Heart left ventricle (tissue), 16 donors: ENCODE measurements around the gene HSPB2. TPM values are rescaled to one million over a fixed set of nuclear protein-coding genes. Genes with fewer than 3 reads are reported as not detected.

Source experiments
- ATAC-seq, 4 donors: fragments of 200-7000 bp; cut with Tn5 transposase; one replicate each; pipeline ENCODE4 v1.9.1; 2020 to 2022; ENCODE audit warnings: moderate library complexity in 4 of 4, mild to moderate bottlenecking in 3 of 4, moderate number of reproducible peaks in 1 of 4
- DNase-seq, 5 donors: peaks; one replicate each; pipeline ENCODE4 v3.0.0-alpha.2; 2020
- H3K27ac ChIP-seq, 12 donors: fragments of 200-600 bp; sonication (generic) in 4 of 12; one replicate each; pipeline versions ENCODE4 v1.5.0 to v1.8.0; 2016 to 2022; ENCODE audit warnings: mild to moderate bottlenecking in 2 of 12
- H3K27me3 ChIP-seq, 9 donors: fragments of 200-600 bp; sonication (generic) in 2 of 9; one replicate each; pipeline versions ENCODE4 v1.5.1 to v1.8.0; 2016 to 2022; ENCODE audit warnings: mild to moderate bottlenecking in 3 of 9
- H3K36me3 ChIP-seq, 9 donors: fragments of 200-600 bp; sonication (generic) in 2 of 9; one replicate each; pipeline versions ENCODE4 v1.5.0 to v1.8.0; 2018 to 2022; ENCODE audit warnings: mild to moderate bottlenecking in 2 of 9
- H3K4me1 ChIP-seq, 12 donors: fragments of 200-600 bp; sonication (generic) in 4 of 12; one replicate each; pipeline versions ENCODE4 v1.5.0 to v1.8.0; 2016 to 2022; ENCODE audit warnings: mild to moderate bottlenecking in 3 of 12
- H3K4me3 ChIP-seq, 12 donors: fragments of 200-600 bp; sonication (generic) in 4 of 12; one replicate each; pipeline versions ENCODE4 v1.5.0 to v1.8.0; 2017 to 2022; ENCODE audit warnings: mild to moderate bottlenecking in 9 of 12, moderate library complexity in 4 of 12
- H3K9me3 ChIP-seq, 12 donors: fragments of 200-600 bp; sonication (generic) in 4 of 12; one replicate each; pipeline versions ENCODE4 v1.5.0 to v1.8.0; 2016 to 2022; ENCODE audit warnings: mild to moderate bottlenecking in 1 of 12
- POLR2A ChIP-seq, 2 donors: fragments of 450-650 bp; IDR thresholded peaks; one replicate each; pipeline ENCODE4 v1.6.1; 2017; ENCODE audit warnings: antibody characterized with exemption in 2 of 2, mild to moderate bottlenecking in 2 of 2, moderate library complexity in 2 of 2
- WGBS, 4 donors: extraction: QIAGEN DNeasy Blood & Tissue Kit in 2 of 4; methylation state at CpG; one replicate each; pipeline versions ENCODE4 v1.1.5 to v1.1.7; 2013 to 2018; 5-methylcytosine and 5-hydroxymethylcytosine counted together
- intact Hi-C, 10 donors: fragments of 100-400 bp; cut with DNase I; formaldehyde crosslinking; loops; one replicate each; pipeline versions ENCODE4 v1.11.1 to v1.14.2; 2022
- polyA plus RNA-seq, 2 donors: library from polyadenylated mRNA; stranded (reverse); fragments of 200-250 nt; gene quantifications; one replicate each; pipeline ENCODE4 v1.2.3, GENCODE V29; 2013
- total RNA-seq, 9 donors: library from RNA; depleted of rRNA in 2 of 9; stranded (reverse); fragments of >200 nt in 2 of 9; fragmentation: NEBNext Ultra II Directional in 3 of 9; extraction: Animal tissue kit (Norgen Biotek cat#: 25700) in 3 of 9; gene quantifications; one replicate each; pipeline versions ENCODE4 v1.1.0 to v1.2.4, GENCODE V29; 2016 to 2023
- TF ChIP-seq, protein P1 (sequence below), 12 donors: fragments of 200-600 bp; sonication (generic) in 4 of 12; IDR thresholded peaks; one replicate each; pipeline versions ENCODE4 v1.5.0 to v1.8.0; 2018 to 2022; ENCODE audit warnings: antibody characterized with exemption in 12 of 12, mild to moderate bottlenecking in 5 of 12
- donor health status: ischemic (EF 13 %, LVEDD 7.1; RV severe dilation, severe dysfunction).
- donor health status: healthy with polysubstance abuse.
- donor health status: DM: no; HTN: yes; CAD: no.
- donor health status: DM: no; HTN: no; CAD: no.
- donor health status: ischemic (EF 25% LVEDD 6.9; RV normal size, moderate dysfunction).
- donor health status: ischemic (EF 25% LVEDD 5.7; RV mildly dilated, moderate dysfunction).
- donor health status: healthy.
- donor health status: DM: yes; HTN: yes; CAD: no.
- donor health status: ischemic (EF 35%, LVEDD 5.7; RV mildly dilated, moderate dysfunction).
- donor health status: nonischemic (EF 11% LVEDD 7.7; RV severe dilation, severe dysfunction).
- donor health status: DM: yes; HTN: yes; CAD: no.
- donor health status: PGD.
- donor health status: ischemic (EF 29% LVEDD 5.4; RV normal size, mild dysfunction).
- donor health status: nonischemic (EF 23%, LVEDD 6.1; RV moderate dilation, normal function).

Gene HSPB2
- total and polyA plus RNA-seq, 11 donors = 5.5 to 67.9 (median 23.4) TPM

GRCh38 chr11:111957663-111958444 is 45.3 kb downstream of the HSPB2 start:
- Histone ChIP-seq H3K4me3 (no peak overlapping the region), H3K36me3 (no peaks in the 10 kb centered on the region), H3K27me3 (no peaks in the 10 kb centered on the region), H3K4me1 (peaks cover 0 to 11% (median 1%) of the 10 kb centered on the region in 12 donors), H3K9me3 (no peaks in the 10 kb centered on the region), H3K27ac (peak overlapping the region in 2 of 12 donors; percentile 18 to 32)
- intact Hi-C loops = no loop called here
- TF ChIP-seq, protein P1, sequence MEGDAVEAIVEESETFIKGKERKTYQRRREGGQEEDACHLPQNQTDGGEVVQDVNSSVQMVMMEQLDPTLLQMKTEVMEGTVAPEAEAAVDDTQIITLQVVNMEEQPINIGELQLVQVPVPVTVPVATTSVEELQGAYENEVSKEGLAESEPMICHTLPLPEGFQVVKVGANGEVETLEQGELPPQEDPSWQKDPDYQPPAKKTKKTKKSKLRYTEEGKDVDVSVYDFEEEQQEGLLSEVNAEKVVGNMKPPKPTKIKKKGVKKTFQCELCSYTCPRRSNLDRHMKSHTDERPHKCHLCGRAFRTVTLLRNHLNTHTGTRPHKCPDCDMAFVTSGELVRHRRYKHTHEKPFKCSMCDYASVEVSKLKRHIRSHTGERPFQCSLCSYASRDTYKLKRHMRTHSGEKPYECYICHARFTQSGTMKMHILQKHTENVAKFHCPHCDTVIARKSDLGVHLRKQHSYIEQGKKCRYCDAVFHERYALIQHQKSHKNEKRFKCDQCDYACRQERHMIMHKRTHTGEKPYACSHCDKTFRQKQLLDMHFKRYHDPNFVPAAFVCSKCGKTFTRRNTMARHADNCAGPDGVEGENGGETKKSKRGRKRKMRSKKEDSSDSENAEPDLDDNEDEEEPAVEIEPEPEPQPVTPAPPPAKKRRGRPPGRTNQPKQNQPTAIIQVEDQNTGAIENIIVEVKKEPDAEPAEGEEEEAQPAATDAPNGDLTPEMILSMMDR (IDR thresholded peaks at IDR 0.05) = no peak
- TF ChIP-seq POLR2A (IDR thresholded peaks at IDR 0.05) = no peak
- no peak for DNase-seq
- ATAC-seq = peak in 2 of 4 donors; percentile 42 to 55
- 79 to 84% (median 82%) methylated on average over 9 to 12 of the region's 12 CpGs for WGBS, 4 donors

DNA sequence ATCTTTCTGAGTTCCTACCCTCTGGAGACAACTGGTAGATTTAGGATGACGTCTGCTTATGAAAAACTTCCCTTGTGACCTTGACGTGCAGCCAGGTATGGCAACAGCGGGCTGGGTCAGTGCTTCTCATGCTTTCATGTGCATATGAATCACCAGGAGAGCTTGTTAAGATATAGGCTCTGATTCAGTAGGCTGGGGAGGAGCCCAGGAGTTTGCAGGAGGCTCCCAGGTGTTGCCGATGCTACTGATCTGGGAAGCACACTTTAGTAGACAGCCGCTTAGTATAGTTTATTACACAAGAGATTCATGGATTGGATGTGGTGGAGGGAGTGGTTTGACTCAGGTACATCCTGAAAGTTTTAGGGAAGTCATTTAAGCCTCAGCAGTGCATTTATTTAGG is 48.4 kb downstream of the HSPB2 start:
- intact Hi-C loops = no loop called here
- 58 to 73% (median 67%) methylated on average over 5 of the region's 5 CpGs for WGBS, 4 donors
- peaks cover 0 to 8% (median 0%) of the 10 kb centered on the region in 9 donors for H3K36me3 ChIP-seq
- ATAC-seq (no peak), DNase-seq (no peak)
- peaks cover 0 to 11% (median 1%) of the 10 kb centered on the region in 12 donors for H3K4me1 ChIP-seq
- H3K9me3 ChIP-seq = no peaks in the 10 kb centered on the region
- no peak overlapping the region for H3K27ac ChIP-seq
- TF ChIP-seq, protein P1 (IDR thresholded peaks at IDR 0.05) = no peak
- TF ChIP-seq POLR2A (IDR thresholded peaks at IDR 0.05) = no peak
- H3K4me3 ChIP-seq = no peak overlapping the region
- no peaks in the 10 kb centered on the region for H3K27me3 ChIP-seq

- no peak overlapping the region for H3K27ac ChIP-seq
- TF ChIP-seq POLR2A (IDR thresholded peaks at IDR 0.05) = no peak
- no peak for DNase-seq
- intact Hi-C loops = no loop called here
- 84 to 88% (median 86%) methylated on average over 6 of the region's 6 CpGs for WGBS, 4 donors
- H3K36me3 ChIP-seq = peaks cover 0 to 8% (median 0%) of the 10 kb centered on the region in 9 donors
- H3K4me1 ChIP-seq = peaks cover 0 to 12% (median 1%) of the 10 kb centered on the region in 12 donors
- H3K27me3 ChIP-seq = no peaks in the 10 kb centered on the region
- no peak for ATAC-seq
- no peak overlapping the region for H3K4me3 ChIP-seq
- H3K9me3 ChIP-seq = no peaks in the 10 kb centered on the region
These were observed 49.1 kb downstream of the HSPB2 start for GRCh38 chr11:111961389-111962300.

Other genes starting within 250 kb of the HSPB2 start
- gene PPP2R1B, start 146.3 kb upstream of the HSPB2 start, total RNA-seq = 10 to 100 TPM in 5 of 9 donors, 1 to 10 TPM in 4; 6.8 to 99.9 (median 11.8) TPM
- 1 to 10 TPM; 4.2 to 7.9 TPM for gene PPP2R1B, start 146.3 kb upstream of the HSPB2 start, polyA plus RNA-seq
- gene ALG9, start 41.2 kb upstream of the HSPB2 start, total RNA-seq = 10 to 100 TPM; 13.5 to 26.5 (median 17.6) TPM
- gene ALG9, start 41.2 kb upstream of the HSPB2 start, polyA plus RNA-seq = 10 to 100 TPM; 16.2 to 20.9 TPM
- gene FDXACB1, start 33.6 kb upstream of the HSPB2 start, total RNA-seq = 1 to 10 TPM in 6 of 9 donors, under 1 TPM in 3; 0.93 to 2.0 (median 1.3) TPM
- gene FDXACB1, start 33.6 kb upstream of the HSPB2 start, polyA plus RNA-seq = 1 to 10 TPM in 1 of 2 donors, under 1 TPM in 1; 0.69 to 1.1 TPM
- 10 to 100 TPM; 11.9 to 38.7 (median 31.8) TPM for gene CFAP68, start 33.2 kb upstream of the HSPB2 start, total RNA-seq
- gene CFAP68, start 33.2 kb upstream of the HSPB2 start, polyA plus RNA-seq = 10 to 100 TPM; 12.9 to 39.5 TPM
- over 10,000 TPM in 2 of 9 donors, 1,000 to 10,000 TPM in 7; 4,504 to 20,720 (median 7,991) TPM for gene CRYAB, start 964 bp upstream of the HSPB2 start, total RNA-seq
- over 10,000 TPM; 11,485 to 15,236 TPM for gene CRYAB, start 964 bp upstream of the HSPB2 start, polyA plus RNA-seq
- 1 to 10 TPM in 8 of 9 donors, under 1 TPM in 1; 0.79 to 8.3 (median 2.0) TPM for gene C11orf52, start 6.2 kb downstream of the HSPB2 start, total RNA-seq
- 1 to 10 TPM; 2.3 to 2.9 TPM for gene C11orf52, start 6.2 kb downstream of the HSPB2 start, polyA plus RNA-seq
- 10 to 100 TPM; 15.0 to 34.9 (median 20.5) TPM for gene DIXDC1, start 24.6 kb downstream of the HSPB2 start, total RNA-seq
- gene DIXDC1, start 24.6 kb downstream of the HSPB2 start, polyA plus RNA-seq = 10 to 100 TPM in 1 of 2 donors, 1 to 10 TPM in 1; 3.9 to 10.6 TPM
- gene DLAT, start 112.7 kb downstream of the HSPB2 start, total RNA-seq = 100 to 1,000 TPM; 110 to 179 (median 160) TPM
- gene DLAT, start 112.7 kb downstream of the HSPB2 start, polyA plus RNA-seq = 10 to 100 TPM; 48.7 to 98.3 TPM
- gene PIH1D2, start 161.3 kb downstream of the HSPB2 start, total RNA-seq = 1 to 10 TPM; 1.4 to 6.9 (median 2.1) TPM
- 1 to 10 TPM; 1.4 to 2.4 TPM for gene PIH1D2, start 161.3 kb downstream of the HSPB2 start, polyA plus RNA-seq
- 10 to 100 TPM in 3 of 9 donors, 1 to 10 TPM in 6; 5.1 to 12.5 (median 7.6) TPM for gene NKAPD1, start 161.6 kb downstream of the HSPB2 start, total RNA-seq
- gene NKAPD1, start 161.6 kb downstream of the HSPB2 start, polyA plus RNA-seq = 10 to 100 TPM in 1 of 2 donors, 1 to 10 TPM in 1; 4.2 to 10.9 TPM
- 100 to 1,000 TPM; 113 to 203 (median 148) TPM for gene TIMM8B, start 174.0 kb downstream of the HSPB2 start, total RNA-seq
- 100 to 1,000 TPM; 210 to 327 TPM for gene TIMM8B, start 174.0 kb downstream of the HSPB2 start, polyA plus RNA-seq
- 100 to 1,000 TPM; 173 to 314 (median 245) TPM for gene SDHD, start 174.1 kb downstream of the HSPB2 start, total RNA-seq
- gene SDHD, start 174.1 kb downstream of the HSPB2 start, polyA plus RNA-seq = 100 to 1,000 TPM; 235 to 236 TPM